OCI-LY7 (cell line): ENCODE results near the gene MMP19.
"Not testable (repeated sequence)": the region's sequence is repeated elsewhere in the genome, so short reads cannot be mapped to it uniquely, and the experiment has no call there.

Source experiments
- CTCF ChIP-seq: fragments of 200-600 bp; sonication (generic); conservative IDR thresholded peaks from 2 replicates; pipeline ENCODE4 v1.5.1; 2014; ENCODE audit warnings: mild to moderate bottlenecking, antibody characterized with exemption, low read length, moderate library complexity, mixed read lengths
- EZH2phosphoT487 ChIP-seq: fragments of 200-600 bp; sonication (generic); IDR thresholded peaks from 2 replicates; pipeline ENCODE4 v1.6.1; 2018; ENCODE audit warnings: low read depth, borderline replicate concordance, mild to moderate bottlenecking, mixed run types, antibody characterized with exemption, low read length, moderate library complexity, mixed read lengths

- TF ChIP-seq CTCF, EZH2phosphoT487: not testable (repeated sequence)
These were observed 8.3 kb downstream of the MMP19 start for GRCh38 chr12:55834400-55834799.
